Measurements from ENCODE around the gene ZNF35. TPM values are rescaled to one million over a fixed set of nuclear protein-coding genes. Genes with fewer than 3 reads are reported as not detected.

ZNF35 gene
- total RNA-seq (2022; extraction: Qiagen RNA extraction; ENCODE audit: low read depth), result 4.9 to 7.6 TPM (median 5.8 TPM) in 5 replicates

GRCh38 chr3:44648564-44649229 lies at the start of gene ZNF35:
TSS of gene ZNF35 (plus strand) at chr3:44648732. CDS start at chr3:44651068, 2,336 bp downstream.

GRCh38 chr3:44624749-44625480 lies 23.6 kb upstream of the ZNF35 start, which contains the start of gene ZNF197:
TSS of gene ZNF197 (plus strand) at chr3:44625036. CDS start at chr3:44629155, 4,119 bp downstream.

Other genes starting within 250 kb of the ZNF35 start
- gene ZNF445, start 171.1 kb upstream of the ZNF35 start, total RNA-seq (2022; extraction: Qiagen RNA extraction; ENCODE audit: low read depth), result 2.5 to 3.6 TPM (median 3.2 TPM) in 5 replicates
- gene ZKSCAN7, start 93.5 kb upstream of the ZNF35 start, total RNA-seq (2022; extraction: Qiagen RNA extraction; ENCODE audit: low read depth), result not detected in 5 replicates
- gene ZNF660, start 63.8 kb upstream of the ZNF35 start, total RNA-seq (2022; extraction: Qiagen RNA extraction; ENCODE audit: low read depth), result not detected in 5 replicates
- 1.5 to 2.1 TPM (median 1.9 TPM) in 5 replicates for gene ZNF197, start 23.7 kb upstream of the ZNF35 start, total RNA-seq (2022; extraction: Qiagen RNA extraction; ENCODE audit: low read depth)
- 1.5 to 2.6 TPM (median 1.7 TPM) in 5 replicates for gene ZNF502, start 63.9 kb downstream of the ZNF35 start, total RNA-seq (2022; extraction: Qiagen RNA extraction; ENCODE audit: low read depth)
- not detected in 5 replicates for gene ZNF501, start 80.9 kb downstream of the ZNF35 start, total RNA-seq (2022; extraction: Qiagen RNA extraction; ENCODE audit: low read depth)
- 9.0 to 19.0 TPM (median 16.4 TPM) in 5 replicates for gene KIAA1143, start 112.9 kb downstream of the ZNF35 start, total RNA-seq (2022; extraction: Qiagen RNA extraction; ENCODE audit: low read depth)
- gene KIF15, start 113.1 kb downstream of the ZNF35 start, total RNA-seq (2022; extraction: Qiagen RNA extraction; ENCODE audit: low read depth), result 8.6 to 10.2 TPM (median 9.1 TPM) in 5 replicates
- gene TMEM42, start 213.2 kb downstream of the ZNF35 start, total RNA-seq (2022; extraction: Qiagen RNA extraction; ENCODE audit: low read depth), result 7.3 to 10.1 TPM (median 9.7 TPM) in 5 replicates
- gene TGM4, start 225.9 kb downstream of the ZNF35 start, total RNA-seq (2022; extraction: Qiagen RNA extraction; ENCODE audit: low read depth), result 0.05 to 0.09 TPM (median 0.07 TPM) in 3 of 5 replicates, not detected in the others

Measured in A549 treated with DMSO at 1 μM for 4 hours (cell line).